Stimulated activated CD4-positive, alpha-beta T cell treated with anti-CD3 and anti-CD28 coated beads, Interleukin-1b, Interleukin-23, amount 100 ng/mL, for 4 hours (primary cell): ENCODE results near the gene HEXIM1.

Experiments
- DNase-seq, 2 donors: peaks; one replicate each; pipeline ENCODE4 v3.0.0-alpha.2; 2020; ENCODE audit warnings: low read depth in 2 of 2

HEXIM1 gene

DNA sequence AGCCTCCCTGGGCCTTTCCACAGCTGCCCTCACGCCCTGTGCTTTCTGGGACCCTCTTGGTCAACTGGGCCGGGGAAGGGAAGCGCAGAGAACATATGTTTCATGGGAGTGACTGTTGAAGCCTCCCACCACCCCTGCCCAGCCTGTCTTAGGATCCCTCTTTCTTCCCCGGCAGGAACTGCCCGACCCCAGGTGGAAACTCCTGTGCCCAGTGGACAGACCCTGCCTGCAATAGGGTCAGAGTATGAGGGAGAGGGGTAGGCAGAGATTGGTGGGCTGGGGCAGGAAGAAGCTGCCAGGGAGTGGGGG is 23.9 kb downstream of the HEXIM1 start:
- no peak for DNase-seq

DNA sequence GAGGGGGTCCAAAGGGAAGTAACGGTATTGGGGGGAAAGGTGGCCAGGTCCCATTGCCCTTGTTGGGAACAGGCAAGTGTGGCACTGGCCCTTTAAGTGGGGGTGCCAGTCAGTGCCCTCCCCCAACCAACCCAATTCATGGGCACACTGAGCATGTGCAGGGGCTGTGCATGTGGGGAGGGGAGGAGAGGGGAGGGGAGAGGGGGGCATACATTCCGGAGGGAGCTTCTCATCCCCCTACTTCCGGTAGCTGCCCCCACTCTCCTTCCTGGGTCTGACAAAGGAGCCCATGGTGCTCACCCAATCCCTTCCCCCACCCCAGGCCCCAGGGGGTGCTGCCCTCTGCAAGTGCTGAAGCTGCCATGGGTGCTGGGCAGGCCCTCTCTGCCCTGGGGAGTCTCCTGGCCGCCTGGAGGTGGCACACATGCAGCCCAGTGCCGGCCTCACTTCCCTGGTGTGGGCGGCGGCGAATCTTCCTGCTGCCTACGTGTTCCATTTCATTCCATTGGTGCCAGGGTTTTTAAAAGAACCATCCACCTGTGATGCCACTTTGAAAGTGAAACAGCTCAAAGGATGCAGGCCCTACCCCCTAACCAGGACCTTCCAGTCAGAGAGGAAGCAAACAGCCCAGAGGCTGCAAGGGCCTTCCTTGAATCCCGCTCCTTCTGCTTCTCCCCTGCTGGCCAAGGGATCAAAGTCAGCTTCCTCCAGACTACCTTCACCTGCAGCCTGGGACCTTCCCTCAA is 24.4 kb downstream of the HEXIM1 start:
- peak; percentile 26 to 41 for DNase-seq

- no peak for DNase-seq
These were observed 27.5 kb downstream of the HEXIM1 start for GRCh38 chr17:45175759-45176115.

DNA sequence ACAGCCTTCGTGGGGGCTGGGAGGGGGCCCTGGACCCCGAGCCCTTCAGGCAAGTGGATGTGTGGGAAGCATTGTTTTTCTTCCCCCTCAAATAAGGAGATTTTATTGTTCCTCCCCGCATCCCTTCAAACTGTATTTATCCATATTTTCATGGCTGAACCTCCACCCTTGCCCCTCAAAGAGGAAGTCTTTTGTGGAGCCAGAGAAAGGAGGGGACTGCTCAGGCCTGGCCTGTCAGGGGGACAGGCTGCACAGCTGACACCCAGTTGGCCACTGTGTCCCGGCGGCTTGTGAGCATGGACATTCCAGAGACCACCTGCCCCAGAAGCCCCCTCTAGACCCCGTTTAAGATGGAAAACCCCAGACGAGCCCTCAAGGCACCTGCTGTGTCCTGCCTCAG is 29.3 kb downstream of the HEXIM1 start:
- DNase-seq, result no peak

DNA sequence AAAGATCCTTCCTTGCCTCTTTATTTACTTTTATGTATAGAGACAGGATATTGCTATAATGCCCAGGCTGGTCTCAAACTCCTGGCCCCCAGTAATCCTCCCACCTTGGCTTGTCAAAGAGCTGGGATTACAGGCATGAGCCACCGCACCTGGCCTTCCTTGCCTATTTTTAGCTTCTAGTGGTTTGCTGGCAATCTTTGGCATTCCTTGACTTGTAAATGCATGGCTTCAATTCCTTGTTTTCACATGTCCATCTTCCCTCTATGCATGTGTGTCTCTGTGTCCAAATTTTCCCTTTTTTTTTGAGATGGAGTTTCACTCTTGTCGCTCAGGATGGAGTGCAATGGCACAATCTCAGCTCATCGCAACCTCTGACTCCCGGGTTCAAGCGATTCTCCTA is 35.9 kb downstream of the HEXIM1 start:
- no peak for DNase-seq

GRCh38 chr17:45186801-45187354 is 38.6 kb downstream of the HEXIM1 start:
- DNase-seq, result no peak

DNA sequence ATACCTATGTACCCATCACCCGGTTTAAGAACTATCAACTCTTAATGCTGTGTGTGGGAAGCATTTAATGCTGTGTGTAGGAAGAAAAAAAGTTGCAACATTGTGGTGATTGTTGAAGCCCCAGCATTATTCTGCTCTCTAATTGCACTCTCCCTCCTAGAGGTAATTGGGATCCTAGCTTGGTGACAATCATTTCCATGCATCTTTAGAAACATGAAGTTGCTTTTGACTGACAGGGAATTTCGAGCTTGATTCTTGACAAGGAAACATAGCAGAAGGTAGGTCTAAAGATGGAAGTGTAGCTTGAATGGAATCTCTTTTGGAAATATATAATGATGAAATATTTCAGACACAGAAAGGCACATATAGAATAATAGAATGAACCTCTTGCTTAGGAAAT is 40.7 kb downstream of the HEXIM1 start:
- no peak for DNase-seq

- DNase-seq, result no peak
These were observed 42.4 kb downstream of the HEXIM1 start for GRCh38 chr17:45190503-45191255.

DNA sequence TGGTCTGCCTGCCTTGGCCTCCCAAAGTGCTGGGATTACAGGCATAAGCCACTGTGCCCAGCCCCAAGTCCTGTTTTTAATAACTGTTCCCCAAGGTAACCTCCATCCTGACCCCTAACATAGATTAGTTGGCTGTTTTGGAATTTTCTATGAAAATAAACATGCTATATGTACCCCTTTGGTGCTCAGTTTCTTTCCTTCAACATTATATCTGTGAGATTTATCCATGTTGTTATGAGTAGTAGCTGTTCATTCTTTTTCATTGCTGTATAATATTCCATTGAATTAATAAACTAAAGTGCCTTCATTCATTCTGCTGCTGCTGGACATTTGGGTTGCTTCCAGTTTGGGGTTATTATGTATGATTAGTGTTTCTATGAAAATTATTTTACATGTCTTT is 47.1 kb downstream of the HEXIM1 start:
- no peak for DNase-seq

DNA sequence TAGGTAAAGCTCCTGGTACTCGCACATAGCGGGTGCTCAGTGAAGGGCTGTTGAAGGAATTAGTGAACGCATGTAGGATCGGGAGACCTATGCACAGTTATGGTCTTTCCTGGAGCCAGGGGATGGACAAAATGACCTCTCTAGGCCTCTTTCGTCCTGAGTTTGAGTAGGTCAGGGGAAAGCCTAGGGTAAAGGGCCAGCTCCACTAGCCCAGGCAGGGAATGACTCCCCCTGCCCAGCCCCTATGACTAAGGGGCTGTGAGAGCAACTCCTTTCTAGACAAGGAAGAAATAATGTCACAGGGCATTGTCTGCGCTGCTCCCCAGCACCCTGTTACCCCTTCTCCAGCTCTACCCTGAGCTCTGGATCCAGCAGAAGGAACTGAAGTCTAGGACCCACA is 48.8 kb downstream of the HEXIM1 start:
- DNase-seq, result no peak

DNA sequence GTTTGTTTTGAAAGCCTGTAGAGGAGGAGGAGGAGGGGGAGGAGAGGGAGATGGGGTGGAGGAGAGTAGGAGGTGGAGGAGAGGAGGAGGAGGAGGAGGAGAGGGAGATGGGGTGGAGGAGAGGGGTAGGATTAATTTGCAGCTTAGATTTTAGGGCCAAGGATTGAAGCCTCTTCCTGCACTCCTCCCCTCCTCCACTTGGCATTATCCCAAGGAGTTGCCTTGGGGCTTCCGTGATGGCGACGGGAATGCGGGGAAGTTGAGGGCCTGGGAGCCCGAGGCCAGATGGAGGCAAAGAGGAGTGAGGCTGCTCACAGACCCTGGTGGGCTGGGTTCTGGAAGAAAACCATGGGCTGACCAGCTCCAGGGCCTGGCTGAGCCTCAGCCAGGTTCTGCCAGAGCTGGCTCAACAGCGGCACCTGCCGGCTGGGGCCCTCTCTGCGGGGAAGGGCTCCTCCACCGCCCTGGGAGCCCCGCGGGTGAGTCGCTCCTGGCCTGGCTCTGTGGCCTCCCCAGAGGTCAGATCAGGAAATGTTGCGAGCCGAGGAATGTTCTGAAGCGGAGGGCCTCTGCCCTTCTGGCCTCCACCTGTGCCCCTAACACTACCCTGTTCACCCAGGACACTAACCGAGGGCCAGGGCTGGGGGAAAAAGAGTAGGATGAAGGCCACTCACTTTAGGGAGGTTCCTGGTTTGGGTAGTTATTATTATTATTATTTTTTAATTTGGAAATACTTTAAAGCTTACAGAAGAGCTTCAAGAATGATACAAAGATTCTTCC is 49.5 kb downstream of the HEXIM1 start:
- peak; percentile 85 to 91 for DNase-seq

DNA sequence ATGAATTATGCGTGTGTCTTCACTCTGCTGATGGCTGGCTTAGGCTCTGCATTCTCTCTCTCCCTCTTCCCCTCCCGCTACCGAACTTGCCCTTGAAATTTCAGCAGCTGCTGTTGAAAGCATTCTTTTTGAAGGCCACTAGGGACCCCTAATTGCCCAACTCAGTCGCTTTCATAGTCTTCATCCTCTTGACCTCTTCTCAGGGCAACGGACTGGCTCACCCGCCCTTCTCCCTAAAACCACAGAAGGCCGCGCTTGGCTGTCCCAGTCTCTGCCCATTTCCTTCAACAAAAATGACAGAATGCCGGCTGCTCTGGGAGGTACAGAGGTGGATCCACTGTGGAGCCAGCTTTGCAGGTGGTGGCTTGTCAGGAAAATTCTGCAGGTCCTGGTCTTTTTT is 52.4 kb downstream of the HEXIM1 start:
- DNase-seq, result no peak

DNA sequence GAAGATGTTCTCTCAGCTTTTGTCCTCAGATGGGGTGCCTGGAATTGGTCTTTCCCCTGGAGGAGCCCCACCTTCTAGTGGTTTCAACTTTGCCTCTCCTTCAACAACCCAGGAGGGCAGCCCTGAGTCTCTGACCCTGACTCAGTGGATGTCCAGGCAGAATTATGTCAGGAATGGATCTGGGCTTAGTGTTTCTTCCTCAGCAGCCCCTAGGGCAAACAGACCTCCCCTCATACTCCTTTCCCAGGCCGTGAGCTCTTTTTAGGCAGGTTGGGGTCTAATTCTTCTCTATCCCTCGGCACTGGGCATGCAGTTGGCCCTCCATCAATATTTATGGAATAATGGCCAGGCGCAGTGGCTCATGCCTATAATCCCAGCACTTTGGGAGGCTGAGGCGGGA is 53.2 kb downstream of the HEXIM1 start:
- no peak for DNase-seq
